HepG2 (cell line): ENCODE measurements around the gene C2CD3. TPM values are rescaled to one million over a fixed set of nuclear protein-coding genes. Genes with fewer than 3 reads are reported as not detected.

ENCODE experiments used
- ATAC-seq: fragments of 200-7000 bp; cut with Tn5 transposase; 3 replicates; pipeline ENCODE4 v1.9.1; 2020; ENCODE audit warnings: mild to moderate bottlenecking, moderate library complexity
- BruUV-seq: library from RNA; stranded (reverse); fragments of 400-500 nt; replicated peaks from 2 replicates; lab custom pipeline; 2021; lab: Mats Ljungman, UMichigan
- CTCF ChIA-PET: fragments of 300-600 bp; formaldehyde crosslinking; extraction: SDS; loops from one replicate; lab custom pipeline; 2021; ENCODE audit warnings: low total read pairs, inconsistent platforms, low intra/inter-chr PET ratio; lab: Yijun Ruan, JAX
- POLR2A ChIA-PET: fragments of 350-600 bp; sonication (Branson Sonifier 250); formaldehyde crosslinking; loops from one replicate; lab custom pipeline; 2020; ENCODE audit warnings: antibody characterized with exemption, inconsistent platforms; lab: Yijun Ruan, JAX
- DNase-seq: peaks from one replicate; pipeline ENCODE4 v3.0.0-alpha.2; 2015; ENCODE audit warnings: low spot score
- FAIRE-seq: peaks from 3 replicates; lab custom pipeline; 2011; peaks lifted over from hg19 to GRCh38; lab: Jason Lieb, UNC
- H2AFZ ChIP-seq: one replicate; pipeline ENCODE4 v1.6.1; 2011; ENCODE audit warnings: low read length, inconsistent platforms
- H3K27ac ChIP-seq: fragments of 300-600 bp; 3 replicates; pipeline ENCODE4 v1.8.0; 2011; ENCODE audit warnings: mixed run types, mild to moderate bottlenecking, mixed read lengths, low read length, inconsistent platforms; ENCODE audit not compliant: insufficient read depth; ENCODE audit errors: extremely low read length
- H3K27me3 ChIP-seq, 2 experiments: fragments of 200-600 bp in 1 of 2; 2 replicates in 1 of 2; 3 replicates in 1 of 2; pipeline versions ENCODE4 v1.6.0 to v1.8.0; 2011; ENCODE audit warnings: low read length in 2 of 2, mild to moderate bottlenecking in 2 of 2, moderate library complexity in 2 of 2, inconsistent platforms in 1 of 2; ENCODE audit not compliant: insufficient read depth in 2 of 2, control insufficient read depth in 1 of 2
- H3K36me3 ChIP-seq, 2 experiments: fragments of 200-600 bp in 1 of 2; replicated peaks in 1 of 2; 2 replicates in 1 of 2; 3 replicates in 1 of 2; pipeline versions ENCODE4 v1.5.1 to v1.8.0; 2011; ENCODE audit warnings: low read length in 2 of 2, inconsistent platforms in 1 of 2; ENCODE audit not compliant: insufficient read depth in 2 of 2, control insufficient read depth in 1 of 2
- H3K4me1 ChIP-seq: 2 replicates; pipeline ENCODE4 v1.5.1; 2012; ENCODE audit warnings: low read length, inconsistent platforms; ENCODE audit not compliant: insufficient read depth
- H3K4me2 ChIP-seq: 2 replicates; pipeline ENCODE4 v1.6.0; 2011; ENCODE audit warnings: low read depth, low read length, inconsistent platforms
- H3K4me3 ChIP-seq, 3 experiments: fragments of 200-600 bp in 1 of 3; sonication (generic), shearing (Covaris generic) in 1 of 3; replicated peaks in 1 of 3; 2 replicates each; pipeline ENCODE4 v1.5.1; 2011 to 2016; ENCODE audit warnings: low read length in 3 of 3, inconsistent platforms in 2 of 3, low read depth in 2 of 3, mild to moderate bottlenecking in 2 of 3, control low read depth in 1 of 3, mixed read lengths in 1 of 3; ENCODE audit not compliant: insufficient read depth in 1 of 3
- H3K79me2 ChIP-seq: one replicate; pipeline ENCODE4 v1.6.1; 2011; ENCODE audit warnings: low read length, inconsistent platforms; ENCODE audit not compliant: insufficient read depth
- H3K9ac ChIP-seq: 2 replicates; pipeline ENCODE4 v1.6.0; 2011; ENCODE audit warnings: mild to moderate bottlenecking, low read depth, low read length, inconsistent platforms; ENCODE audit not compliant: insufficient read depth
- H3K9me3 ChIP-seq: 2 replicates; pipeline ENCODE4 v1.5.1; 2012; ENCODE audit warnings: mild to moderate bottlenecking, low read length
- H4K20me1 ChIP-seq: 2 replicates; pipeline ENCODE4 v1.6.0; 2011; ENCODE audit warnings: inconsistent platforms, mild to moderate bottlenecking, low read length, moderate library complexity; ENCODE audit not compliant: insufficient read depth
- AFF4 ChIP-seq: sonication (generic); formaldehyde crosslinking; IDR thresholded peaks from 2 replicates; pipeline ENCODE4 v1.4.0; 2020; ENCODE audit warnings: missing genetic modification reagents
- BRD4 ChIP-seq: sonication (generic); formaldehyde crosslinking; IDR thresholded peaks from 2 replicates; pipeline ENCODE4 v1.4.0; 2020; ENCODE audit warnings: missing genetic modification reagents
- CTCF ChIP-seq: sonication (generic); formaldehyde crosslinking; IDR thresholded peaks from 2 replicates; pipeline ENCODE4 v1.5.0; 2020; ENCODE audit warnings: mild to moderate bottlenecking, missing genetic modification reagents, moderate library complexity
- KLF11 ChIP-seq: IDR thresholded peaks from 2 replicates; pipeline ENCODE4 v1.6.1; 2016; ENCODE audit warnings: missing compliant biosample characterization
- MBD4 ChIP-seq: IDR thresholded peaks from 2 replicates; pipeline ENCODE4 v1.6.1; 2012; ENCODE audit warnings: low read length, inconsistent platforms, borderline replicate concordance
- RBM22 ChIP-seq: fragments of 200-400 bp; formaldehyde crosslinking; optimal IDR thresholded peaks from 2 replicates; pipeline ENCODE3; 2017; ENCODE audit warnings: mild to moderate bottlenecking, low read length, moderate library complexity
- SRSF9 ChIP-seq: fragments of 200-400 bp; formaldehyde crosslinking; IDR thresholded peaks from 2 replicates; pipeline ENCODE4 v1.6.1; 2018; ENCODE audit warnings: borderline replicate concordance, mild to moderate bottlenecking, low read depth, low read length; ENCODE audit not compliant: insufficient read depth, poor library complexity, severe bottlenecking
- STAT5B ChIP-seq: sonication (generic); formaldehyde crosslinking; IDR thresholded peaks from 2 replicates; pipeline ENCODE4 v1.4.0; 2020; ENCODE audit warnings: missing genetic modification reagents
- ZBED4 ChIP-seq: sonication (generic); formaldehyde crosslinking; IDR thresholded peaks from 2 replicates; pipeline ENCODE4 v1.4.0; 2020; ENCODE audit warnings: missing genetic modification reagents, borderline replicate concordance
- ZBTB34 ChIP-seq: sonication (generic); formaldehyde crosslinking; IDR thresholded peaks from 2 replicates; pipeline ENCODE4 v1.8.0; 2022; ENCODE audit warnings: mild to moderate bottlenecking, missing genetic modification reagents
- ZC3H13 ChIP-seq: sonication (generic); formaldehyde crosslinking; IDR thresholded peaks from 2 replicates; pipeline ENCODE4 v1.8.1; 2023; ENCODE audit warnings: mild to moderate bottlenecking, missing genetic modification reagents, moderate library complexity
- ZNF317 ChIP-seq: sonication (generic); formaldehyde crosslinking; IDR thresholded peaks from 2 replicates; pipeline ENCODE4 v1.5.0; 2020; ENCODE audit warnings: mild to moderate bottlenecking, missing genetic modification reagents
- ZNF34 ChIP-seq: sonication (generic); formaldehyde crosslinking; IDR thresholded peaks from 2 replicates; pipeline ENCODE4 v1.4.0; 2020; ENCODE audit warnings: mild to moderate bottlenecking, missing genetic modification reagents, borderline replicate concordance
- ZNF430 ChIP-seq: sonication (generic); formaldehyde crosslinking; IDR thresholded peaks from 2 replicates; pipeline ENCODE4 v1.9.0; 2021; ENCODE audit warnings: mild to moderate bottlenecking, missing genetic modification reagents
- ZNF775 ChIP-seq: sonication (generic); formaldehyde crosslinking; IDR thresholded peaks from 2 replicates; pipeline ENCODE4 v1.4.0; 2020; ENCODE audit warnings: missing genetic modification reagents, mild to moderate bottlenecking, moderate library complexity, borderline replicate concordance
- WGBS: methylation state at CpG from one replicate; pipeline ENCODE4 v1.1.6; 2017; ENCODE audit warnings: low lambda C conversion rate; 5-methylcytosine and 5-hydroxymethylcytosine counted together
- in situ Hi-C: cut with HindIII; loops from 2 replicates; pipeline ENCODE4 v1.10.0; 2017; ENCODE audit warnings: low pct_unique_long_range_greater_than_20kb; ENCODE audit not compliant: extremely low pct_ligation_motif_present
- intact Hi-C: fragments of 100-400 bp; cut with micrococcal nuclease; formaldehyde crosslinking; loops from one replicate; pipeline ENCODE4 v1.10.0; 2022; ENCODE audit not compliant: unreplicated experiment
- polyA plus RNA-seq, 8 experiments: library from polyadenylated mRNA; depleted of rRNA in 3 of 8; stranded (reverse) in 7 of 8; unstranded in 1 of 8; fragments of >200 nt; fragmentation: Illumina TruSeq in 4 of 8; extraction: Trizol in 4 of 8; gene quantifications; 2 replicates each; pipeline versions ENCODE4 v1.2.1 to v1.2.3, GENCODE V29; 2011 to 2016; ENCODE audit warnings: low read depth in 4 of 8, missing spikeins in 1 of 8, mixed read lengths in 1 of 8; ENCODE audit not compliant: insufficient read depth in 1 of 8
- total RNA-seq, 5 experiments: library from RNA; depleted of rRNA; stranded (reverse); fragments of >200 nt; fragmentation: Illumina TruSeq; extraction: Trizol; gene quantifications; 2 replicates each; pipeline ENCODE4 v1.2.3, GENCODE V29; 2016; ENCODE audit warnings: low read depth in 1 of 5

The C2CD3 gene
- total and polyA plus RNA-seq, 2 of the 13 experiments (the other 11 are each of a cell fraction or from before 2014, with no cell fraction given): 5.5 to 6.4 TPM

GRCh38 chr11:74044538-74044937 lies 126.3 kb downstream of the C2CD3 start:
- Histone ChIP-seq H3K4me1 (no peaks in the 10 kb centered on the region), H3K27me3 (no peaks in the 10 kb centered on the region), H3K4me2 (no peak overlapping the region), H3K9me3 (no peaks in the 10 kb centered on the region), H3K9ac (no peak overlapping the region), H4K20me1 (no peaks in the 10 kb centered on the region), H3K79me2 (no peaks in the 10 kb centered on the region), H3K27ac (no peak overlapping the region), H3K4me3 (no peak overlapping the region), H3K36me3 (peaks cover 0 to 15% of the 10 kb centered on the region in 2 experiments; a peak in 2 of 5 replicates), H2AFZ (no peak overlapping the region)
- ChIA-PET CTCF (no interaction called here), POLR2A (no interaction called here)
- BruUV-seq: no TSS peak
- ATAC-seq (no peak), DNase-seq (no peak), FAIRE-seq (no peak)
- intact Hi-C loops: no loop called here
- in situ Hi-C loops: no loop called here
- 81% methylated on average over 2 of the region's 2 CpGs for WGBS
- TF ChIP-seq RBM22: no peak
- no peak for TF ChIP-seq CTCF (CRISPR knock-in tag)
- no peak for TF ChIP-seq ZNF34
- no peak for TF ChIP-seq BRD4 (CRISPR knock-in tag)
- TF ChIP-seq ZBED4: no peak
- no peak for TF ChIP-seq MBD4
- TF ChIP-seq ZNF775 (CRISPR knock-in tag): no peak
- TF ChIP-seq ZC3H13 (CRISPR knock-in tag): no peak
- TF ChIP-seq AFF4: no peak
- no peak for TF ChIP-seq ZNF430 (CRISPR knock-in tag)
- no peak for TF ChIP-seq KLF11 (CRISPR knock-in tag)
- TF ChIP-seq ZBTB34 (CRISPR knock-in tag): no peak
- TF ChIP-seq SRSF9: no peak
- no peak for TF ChIP-seq ZNF317 (CRISPR knock-in tag)
- no peak for TF ChIP-seq STAT5B (CRISPR knock-in tag)
